Liver (tissue), 3 donors: Measurements from ENCODE around the gene RAD51B.

Experiments
- ATF3 ChIP-seq: IDR thresholded peaks from 2 replicates; pipeline ENCODE4 v1.6.1; 2016; ENCODE audit warnings: antibody characterized with exemption
- CTCF ChIP-seq: fragments of 150-350 bp; IDR thresholded peaks from 2 replicates; pipeline ENCODE4 v1.5.1; 2017; ENCODE audit warnings: improper control_type of control experiment, low read depth, low read length; ENCODE audit not compliant: missing input control
- FOXA1 ChIP-seq: IDR thresholded peaks from 2 replicates; pipeline ENCODE4 v1.6.1; 2016; ENCODE audit warnings: antibody characterized with exemption
- FOXA2 ChIP-seq: IDR thresholded peaks from 2 replicates; pipeline ENCODE4 v1.6.1; 2016; ENCODE audit warnings: antibody characterized with exemption
- JUND ChIP-seq, 2 donors: IDR thresholded peaks; 2 replicates each; pipeline ENCODE4 v1.6.1; 2016; ENCODE audit warnings: antibody characterized with exemption in 2 of 2
- MAX ChIP-seq: IDR thresholded peaks from 2 replicates; pipeline ENCODE4 v1.6.1; 2016; ENCODE audit warnings: antibody characterized with exemption
- RAD21 ChIP-seq, 2 donors: IDR thresholded peaks; 2 replicates each; pipeline ENCODE4 v1.6.1; 2016; ENCODE audit warnings: antibody characterized with exemption in 2 of 2, mild to moderate bottlenecking in 2 of 2
- RXRA ChIP-seq, 2 donors: IDR thresholded peaks; 2 replicates each; pipeline ENCODE4 v1.6.1; 2017 to 2018; ENCODE audit warnings: antibody characterized with exemption in 2 of 2, mild to moderate bottlenecking in 1 of 2
- SP1 ChIP-seq: IDR thresholded peaks from 2 replicates; pipeline ENCODE4 v1.6.1; 2018; ENCODE audit warnings: antibody characterized with exemption, mild to moderate bottlenecking
- TAF1 ChIP-seq: conservative IDR thresholded peaks from 2 replicates; pipeline ENCODE4 v1.6.1; 2016; ENCODE audit warnings: antibody characterized with exemption, mild to moderate bottlenecking
- YY1 ChIP-seq: IDR thresholded peaks from 2 replicates; pipeline ENCODE4 v1.6.1; 2016; ENCODE audit warnings: antibody characterized with exemption, mild to moderate bottlenecking
- TF ChIP-seq, protein P1 (sequence below): IDR thresholded peaks from 2 replicates; pipeline ENCODE4 v1.6.1; 2016; ENCODE audit warnings: antibody characterized with exemption, mild to moderate bottlenecking
- TF ChIP-seq, protein P2 (sequence below): IDR thresholded peaks from 2 replicates; pipeline ENCODE4 v1.6.1; 2016; ENCODE audit warnings: antibody characterized with exemption
- donor health status: healthy.
- donor health status: healthy.

DNA sequence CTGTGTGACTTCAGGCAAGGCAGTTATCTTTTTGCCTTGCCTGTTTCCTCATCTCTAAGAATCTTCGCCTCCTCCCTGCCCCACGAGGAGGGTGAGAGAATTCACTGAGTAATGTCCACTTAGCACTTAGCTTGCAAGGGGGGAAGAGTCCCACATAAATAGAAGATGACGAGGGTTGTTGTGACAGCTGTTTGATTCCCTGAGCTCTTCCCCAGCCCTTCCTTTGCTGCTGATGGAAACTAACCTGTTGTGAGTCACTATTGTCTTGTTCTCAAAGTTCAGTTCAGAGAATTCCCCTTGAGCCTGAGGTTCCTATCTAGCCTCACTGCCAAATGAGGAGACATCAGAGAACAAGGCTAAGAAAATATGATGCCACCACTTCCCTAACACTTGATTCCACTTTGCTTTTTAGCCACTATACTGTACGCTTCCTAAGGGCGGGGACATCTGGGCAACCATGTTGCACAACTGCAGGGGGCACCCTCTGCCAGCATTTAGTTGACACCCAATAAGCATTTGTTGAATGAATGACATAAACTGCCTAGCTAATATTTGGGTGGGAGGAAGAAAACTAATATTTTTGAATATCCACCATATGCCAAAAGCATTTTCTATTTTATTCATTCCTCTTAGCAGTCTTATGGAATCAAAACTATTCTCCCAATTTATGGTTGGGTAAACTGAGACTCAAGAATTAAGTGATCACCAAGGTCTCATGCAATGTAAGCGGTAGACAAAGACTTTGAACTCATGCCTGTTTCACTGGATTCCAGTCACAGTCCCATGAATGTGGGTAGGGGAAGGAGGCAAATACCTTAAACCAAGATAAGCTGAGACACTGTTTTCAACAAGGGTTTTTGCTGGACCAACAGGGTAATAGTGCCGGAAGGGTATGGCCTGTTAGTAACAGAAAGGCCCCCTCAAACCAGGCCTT lies 895.7 kb downstream of the RAD51B start:
- TF ChIP-seq RXRA (IDR thresholded peaks at IDR 0.05) (no peak), CTCF (no peak), RAD21 (IDR thresholded peaks at IDR 0.05) (no peak), YY1 (no peak), FOXA1 (no peak), SP1 (no peak), ATF3 (no peak), TAF1 (no peak), JUND (IDR thresholded peaks at IDR 0.05) (no peak), MAX (no peak), FOXA2 (no peak)
- TF ChIP-seq, protein P1, sequence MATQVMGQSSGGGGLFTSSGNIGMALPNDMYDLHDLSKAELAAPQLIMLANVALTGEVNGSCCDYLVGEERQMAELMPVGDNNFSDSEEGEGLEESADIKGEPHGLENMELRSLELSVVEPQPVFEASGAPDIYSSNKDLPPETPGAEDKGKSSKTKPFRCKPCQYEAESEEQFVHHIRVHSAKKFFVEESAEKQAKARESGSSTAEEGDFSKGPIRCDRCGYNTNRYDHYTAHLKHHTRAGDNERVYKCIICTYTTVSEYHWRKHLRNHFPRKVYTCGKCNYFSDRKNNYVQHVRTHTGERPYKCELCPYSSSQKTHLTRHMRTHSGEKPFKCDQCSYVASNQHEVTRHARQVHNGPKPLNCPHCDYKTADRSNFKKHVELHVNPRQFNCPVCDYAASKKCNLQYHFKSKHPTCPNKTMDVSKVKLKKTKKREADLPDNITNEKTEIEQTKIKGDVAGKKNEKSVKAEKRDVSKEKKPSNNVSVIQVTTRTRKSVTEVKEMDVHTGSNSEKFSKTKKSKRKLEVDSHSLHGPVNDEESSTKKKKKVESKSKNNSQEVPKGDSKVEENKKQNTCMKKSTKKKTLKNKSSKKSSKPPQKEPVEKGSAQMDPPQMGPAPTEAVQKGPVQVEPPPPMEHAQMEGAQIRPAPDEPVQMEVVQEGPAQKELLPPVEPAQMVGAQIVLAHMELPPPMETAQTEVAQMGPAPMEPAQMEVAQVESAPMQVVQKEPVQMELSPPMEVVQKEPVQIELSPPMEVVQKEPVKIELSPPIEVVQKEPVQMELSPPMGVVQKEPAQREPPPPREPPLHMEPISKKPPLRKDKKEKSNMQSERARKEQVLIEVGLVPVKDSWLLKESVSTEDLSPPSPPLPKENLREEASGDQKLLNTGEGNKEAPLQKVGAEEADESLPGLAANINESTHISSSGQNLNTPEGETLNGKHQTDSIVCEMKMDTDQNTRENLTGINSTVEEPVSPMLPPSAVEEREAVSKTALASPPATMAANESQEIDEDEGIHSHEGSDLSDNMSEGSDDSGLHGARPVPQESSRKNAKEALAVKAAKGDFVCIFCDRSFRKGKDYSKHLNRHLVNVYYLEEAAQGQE = no peak
- TF ChIP-seq, protein P2, sequence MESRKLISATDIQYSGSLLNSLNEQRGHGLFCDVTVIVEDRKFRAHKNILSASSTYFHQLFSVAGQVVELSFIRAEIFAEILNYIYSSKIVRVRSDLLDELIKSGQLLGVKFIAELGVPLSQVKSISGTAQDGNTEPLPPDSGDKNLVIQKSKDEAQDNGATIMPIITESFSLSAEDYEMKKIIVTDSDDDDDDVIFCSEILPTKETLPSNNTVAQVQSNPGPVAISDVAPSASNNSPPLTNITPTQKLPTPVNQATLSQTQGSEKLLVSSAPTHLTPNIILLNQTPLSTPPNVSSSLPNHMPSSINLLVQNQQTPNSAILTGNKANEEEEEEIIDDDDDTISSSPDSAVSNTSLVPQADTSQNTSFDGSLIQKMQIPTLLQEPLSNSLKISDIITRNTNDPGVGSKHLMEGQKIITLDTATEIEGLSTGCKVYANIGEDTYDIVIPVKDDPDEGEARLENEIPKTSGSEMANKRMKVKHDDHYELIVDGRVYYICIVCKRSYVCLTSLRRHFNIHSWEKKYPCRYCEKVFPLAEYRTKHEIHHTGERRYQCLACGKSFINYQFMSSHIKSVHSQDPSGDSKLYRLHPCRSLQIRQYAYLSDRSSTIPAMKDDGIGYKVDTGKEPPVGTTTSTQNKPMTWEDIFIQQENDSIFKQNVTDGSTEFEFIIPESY = no peak
